ENCODE measurements around the gene HEATR5B.

GRCh38 chr2:37080689-37081088 is 3.5 kb downstream of the HEATR5B start:
- TF ChIP-seq EZH2 (IDR thresholded peaks at IDR 0.05; ENCODE audit: borderline replicate concordance, low read depth, low read length, poor library complexity, severe bottlenecking), result no peak
- TF ChIP-seq CTCF (conservative IDR thresholded peaks at IDR 0.05; ENCODE audit: low read depth, low read length), result no peak

Data from A673 (cell line).